WERI-Rb-1 (cell line): ENCODE measurements around the gene C16orf95.
A peak's percentile ranks its signal among the peaks of the same experiment; 100 is the strongest.

Source experiments
- DNase-seq: peaks from one replicate; pipeline ENCODE4 v3.0.0-alpha.2; 2020
- H3K27ac ChIP-seq: fragments of 250-450 bp; sonication (Bioruptor Pico); 2 replicates; pipeline ENCODE4 v1.5.1; 2020; ENCODE audit warnings: mild to moderate bottlenecking, moderate library complexity
- H3K27me3 ChIP-seq: fragments of 250-450 bp; sonication (Bioruptor Pico); 2 replicates; pipeline ENCODE4 v1.5.1; 2021; ENCODE audit warnings: mild to moderate bottlenecking, low read depth, moderate library complexity; ENCODE audit not compliant: insufficient read depth, severe bottlenecking
- H3K36me3 ChIP-seq: fragments of 250-450 bp; sonication (Bioruptor Pico); 2 replicates; pipeline ENCODE4 v1.5.1; 2020; ENCODE audit warnings: mild to moderate bottlenecking, moderate library complexity
- H3K4me3 ChIP-seq: 2 replicates; pipeline ENCODE4 v1.5.1; 2011; ENCODE audit warnings: low read depth, mild to moderate bottlenecking, control low read depth, low read length
- H3K9me3 ChIP-seq: fragments of 250-450 bp; sonication (Bioruptor Pico); 2 replicates; pipeline ENCODE4 v1.5.1; 2021; ENCODE audit warnings: mild to moderate bottlenecking, moderate library complexity; ENCODE audit not compliant: severe bottlenecking
- CTCF ChIP-seq: IDR thresholded peaks from 2 replicates; pipeline ENCODE4 v1.5.1; 2011; ENCODE audit warnings: low read depth, mild to moderate bottlenecking, control low read depth, inconsistent platforms, low read length

Gene C16orf95

GRCh38 chr16:87348616-87349157, 31.5 kb upstream of the C16orf95 start:
- H3K4me3 ChIP-seq: no peak overlapping the region
- H3K9me3 ChIP-seq: no peaks in the 10 kb centered on the region
- peak; percentile 52 for DNase-seq
- H3K36me3 ChIP-seq: peaks cover 7% of the 10 kb centered on the region
- TF ChIP-seq CTCF: peak; percentile 51
- peak overlapping the region; percentile 98 for H3K27ac ChIP-seq
- H3K27me3 ChIP-seq: no peaks in the 10 kb centered on the region

GRCh38 chr16:87347932-87348615, 30.9 kb upstream of the C16orf95 start:
- Histone ChIP-seq H3K36me3 (peaks cover 10% of the 10 kb centered on the region), H3K9me3 (no peaks in the 10 kb centered on the region), H3K27me3 (no peaks in the 10 kb centered on the region), H3K27ac (peak overlapping the region; percentile 98), H3K4me3 (no peak overlapping the region)
- no peak for TF ChIP-seq CTCF
- no peak for DNase-seq

- Histone ChIP-seq H3K27ac (no peak overlapping the region), H3K27me3 (no peaks in the 10 kb centered on the region), H3K4me3 (no peak overlapping the region), H3K36me3 (peaks cover 20% of the 10 kb centered on the region), H3K9me3 (no peaks in the 10 kb centered on the region)
- no peak for DNase-seq
- TF ChIP-seq CTCF: no peak
These were observed 29.4 kb upstream of the C16orf95 start for GRCh38 chr16:87346517-87347060.

- TF ChIP-seq CTCF: no peak
- no peaks in the 10 kb centered on the region for H3K9me3 ChIP-seq
- no peaks in the 10 kb centered on the region for H3K27me3 ChIP-seq
- DNase-seq: no peak
- no peak overlapping the region for H3K4me3 ChIP-seq
- peaks cover 20% of the 10 kb centered on the region for H3K36me3 ChIP-seq
- no peak overlapping the region for H3K27ac ChIP-seq
These were observed 28.7 kb upstream of the C16orf95 start for GRCh38 chr16:87345726-87346424.

- no peak for DNase-seq
- Histone ChIP-seq H3K27me3 (no peaks in the 10 kb centered on the region), H3K4me3 (no peak overlapping the region), H3K9me3 (no peaks in the 10 kb centered on the region), H3K36me3 (peaks cover 20% of the 10 kb centered on the region), H3K27ac (no peak overlapping the region)
- TF ChIP-seq CTCF: no peak
These were observed 27.9 kb upstream of the C16orf95 start for GRCh38 chr16:87344931-87345631.
